ENCODE measurements around the gene CUL1. TPM values are rescaled to one million over a fixed set of nuclear protein-coding genes. Genes with fewer than 3 reads are reported as not detected.

Gene CUL1
- total and polyA plus RNA-seq, 2 experiments from 2014 or later, result 35.6 to 71.3 TPM

DNA sequence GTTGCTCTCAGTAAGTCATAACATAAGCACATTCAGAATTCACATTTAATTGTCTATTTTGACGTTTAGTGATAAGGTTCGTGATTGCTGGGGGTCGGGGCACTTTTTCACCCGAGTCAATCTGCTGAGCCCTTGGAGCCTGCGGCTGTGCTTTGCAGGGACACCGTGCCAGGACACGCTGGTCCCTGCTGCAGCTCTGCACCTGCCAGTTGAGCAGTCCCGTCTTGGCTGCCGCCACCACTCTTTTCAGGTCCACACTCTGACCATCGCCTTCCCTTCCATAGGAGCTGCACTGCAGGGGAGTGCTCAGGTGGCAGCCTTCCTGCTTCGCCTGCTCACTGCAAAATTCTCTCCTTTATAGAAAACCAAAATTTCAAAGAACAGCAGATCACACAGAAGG is 36.4 kb downstream of the CUL1 start (continued):
- TF ChIP-seq, protein P1, sequence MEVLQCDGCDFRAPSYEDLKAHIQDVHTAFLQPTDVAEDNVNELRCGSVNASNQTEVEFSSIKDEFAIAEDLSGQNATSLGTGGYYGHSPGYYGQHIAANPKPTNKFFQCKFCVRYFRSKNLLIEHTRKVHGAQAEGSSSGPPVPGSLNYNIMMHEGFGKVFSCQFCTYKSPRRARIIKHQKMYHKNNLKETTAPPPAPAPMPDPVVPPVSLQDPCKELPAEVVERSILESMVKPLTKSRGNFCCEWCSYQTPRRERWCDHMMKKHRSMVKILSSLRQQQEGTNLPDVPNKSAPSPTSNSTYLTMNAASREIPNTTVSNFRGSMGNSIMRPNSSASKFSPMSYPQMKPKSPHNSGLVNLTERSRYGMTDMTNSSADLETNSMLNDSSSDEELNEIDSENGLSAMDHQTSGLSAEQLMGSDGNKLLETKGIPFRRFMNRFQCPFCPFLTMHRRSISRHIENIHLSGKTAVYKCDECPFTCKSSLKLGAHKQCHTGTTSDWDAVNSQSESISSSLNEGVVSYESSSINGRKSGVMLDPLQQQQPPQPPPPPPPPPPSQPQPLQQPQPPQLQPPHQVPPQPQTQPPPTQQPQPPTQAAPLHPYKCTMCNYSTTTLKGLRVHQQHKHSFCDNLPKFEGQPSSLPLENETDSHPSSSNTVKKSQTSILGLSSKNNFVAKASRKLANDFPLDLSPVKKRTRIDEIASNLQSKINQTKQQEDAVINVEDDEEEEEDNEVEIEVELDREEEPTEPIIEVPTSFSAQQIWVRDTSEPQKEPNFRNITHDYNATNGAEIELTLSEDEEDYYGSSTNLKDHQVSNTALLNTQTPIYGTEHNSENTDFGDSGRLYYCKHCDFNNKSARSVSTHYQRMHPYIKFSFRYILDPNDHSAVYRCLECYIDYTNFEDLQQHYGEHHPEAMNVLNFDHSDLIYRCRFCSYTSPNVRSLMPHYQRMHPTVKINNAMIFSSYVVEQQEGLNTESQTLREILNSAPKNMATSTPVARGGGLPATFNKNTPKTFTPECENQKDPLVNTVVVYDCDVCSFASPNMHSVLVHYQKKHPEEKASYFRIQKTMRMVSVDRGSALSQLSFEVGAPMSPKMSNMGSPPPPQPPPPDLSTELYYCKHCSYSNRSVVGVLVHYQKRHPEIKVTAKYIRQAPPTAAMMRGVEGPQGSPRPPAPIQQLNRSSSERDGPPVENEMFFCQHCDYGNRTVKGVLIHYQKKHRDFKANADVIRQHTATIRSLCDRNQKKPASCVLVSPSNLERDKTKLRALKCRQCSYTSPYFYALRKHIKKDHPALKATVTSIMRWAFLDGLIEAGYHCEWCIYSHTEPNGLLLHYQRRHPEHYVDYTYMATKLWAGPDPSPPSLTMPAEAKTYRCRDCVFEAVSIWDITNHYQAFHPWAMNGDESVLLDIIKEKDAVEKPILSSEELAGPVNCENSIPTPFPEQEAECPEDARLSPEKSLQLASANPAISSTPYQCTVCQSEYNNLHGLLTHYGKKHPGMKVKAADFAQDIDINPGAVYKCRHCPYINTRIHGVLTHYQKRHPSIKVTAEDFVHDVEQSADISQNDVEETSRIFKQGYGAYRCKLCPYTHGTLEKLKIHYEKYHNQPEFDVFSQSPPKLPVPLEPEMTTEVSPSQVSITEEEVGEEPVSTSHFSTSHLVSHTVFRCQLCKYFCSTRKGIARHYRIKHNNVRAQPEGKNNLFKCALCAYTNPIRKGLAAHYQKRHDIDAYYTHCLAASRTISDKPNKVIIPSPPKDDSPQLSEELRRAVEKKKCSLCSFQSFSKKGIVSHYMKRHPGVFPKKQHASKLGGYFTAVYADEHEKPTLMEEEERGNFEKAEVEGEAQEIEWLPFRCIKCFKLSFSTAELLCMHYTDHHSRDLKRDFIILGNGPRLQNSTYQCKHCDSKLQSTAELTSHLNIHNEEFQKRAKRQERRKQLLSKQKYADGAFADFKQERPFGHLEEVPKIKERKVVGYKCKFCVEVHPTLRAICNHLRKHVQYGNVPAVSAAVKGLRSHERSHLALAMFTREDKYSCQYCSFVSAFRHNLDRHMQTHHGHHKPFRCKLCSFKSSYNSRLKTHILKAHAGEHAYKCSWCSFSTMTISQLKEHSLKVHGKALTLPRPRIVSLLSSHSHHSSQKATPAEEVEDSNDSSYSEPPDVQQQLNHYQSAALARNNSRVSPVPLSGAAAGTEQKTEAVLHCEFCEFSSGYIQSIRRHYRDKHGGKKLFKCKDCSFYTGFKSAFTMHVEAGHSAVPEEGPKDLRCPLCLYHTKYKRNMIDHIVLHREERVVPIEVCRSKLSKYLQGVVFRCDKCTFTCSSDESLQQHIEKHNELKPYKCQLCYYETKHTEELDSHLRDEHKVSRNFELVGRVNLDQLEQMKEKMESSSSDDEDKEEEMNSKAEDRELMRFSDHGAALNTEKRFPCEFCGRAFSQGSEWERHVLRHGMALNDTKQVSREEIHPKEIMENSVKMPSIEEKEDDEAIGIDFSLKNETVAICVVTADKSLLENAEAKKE (CRISPR knock-in tag; IDR thresholded peaks at IDR 0.05), result no peak
- TF ChIP-seq NANOG (IDR thresholded peaks at IDR 0.05; ENCODE audit: borderline replicate concordance) (no peak), JUNB (IDR thresholded peaks at IDR 0.05; ENCODE audit: unreplicated experiment) (no peak)
- TF ChIP-seq, protein P2, sequence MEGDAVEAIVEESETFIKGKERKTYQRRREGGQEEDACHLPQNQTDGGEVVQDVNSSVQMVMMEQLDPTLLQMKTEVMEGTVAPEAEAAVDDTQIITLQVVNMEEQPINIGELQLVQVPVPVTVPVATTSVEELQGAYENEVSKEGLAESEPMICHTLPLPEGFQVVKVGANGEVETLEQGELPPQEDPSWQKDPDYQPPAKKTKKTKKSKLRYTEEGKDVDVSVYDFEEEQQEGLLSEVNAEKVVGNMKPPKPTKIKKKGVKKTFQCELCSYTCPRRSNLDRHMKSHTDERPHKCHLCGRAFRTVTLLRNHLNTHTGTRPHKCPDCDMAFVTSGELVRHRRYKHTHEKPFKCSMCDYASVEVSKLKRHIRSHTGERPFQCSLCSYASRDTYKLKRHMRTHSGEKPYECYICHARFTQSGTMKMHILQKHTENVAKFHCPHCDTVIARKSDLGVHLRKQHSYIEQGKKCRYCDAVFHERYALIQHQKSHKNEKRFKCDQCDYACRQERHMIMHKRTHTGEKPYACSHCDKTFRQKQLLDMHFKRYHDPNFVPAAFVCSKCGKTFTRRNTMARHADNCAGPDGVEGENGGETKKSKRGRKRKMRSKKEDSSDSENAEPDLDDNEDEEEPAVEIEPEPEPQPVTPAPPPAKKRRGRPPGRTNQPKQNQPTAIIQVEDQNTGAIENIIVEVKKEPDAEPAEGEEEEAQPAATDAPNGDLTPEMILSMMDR (conservative IDR thresholded peaks at IDR 0.05; ENCODE audit: low read depth in 2 of 2), result no peak

DNA sequence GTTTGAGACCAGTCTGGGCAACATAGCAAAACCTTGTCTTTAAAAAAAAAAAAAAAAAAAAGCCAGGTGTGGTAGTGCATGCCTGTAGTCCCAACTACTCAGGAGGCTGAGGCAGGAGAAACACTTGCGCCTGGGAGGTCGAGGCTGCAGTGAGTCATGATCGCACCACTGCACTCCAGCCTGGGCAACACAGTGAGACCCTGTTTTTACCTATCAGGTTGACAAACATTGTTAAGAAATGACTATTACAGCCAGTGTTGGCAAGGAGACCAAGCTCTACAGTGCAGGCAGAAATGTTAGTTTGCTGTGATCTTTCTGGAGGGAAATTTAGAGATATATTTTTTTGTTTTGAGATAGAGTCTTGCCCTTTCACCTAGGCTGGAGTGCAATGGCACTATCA is 37.3 kb downstream of the CUL1 start:
- Histone ChIP-seq H3K27ac (ENCODE audit: low read depth) (no peak overlapping the region), H4K20me1 (replicated peaks; ENCODE audit: insufficient read depth) (peaks cover 7% of the 10 kb centered on the region), H3K36me3 (ENCODE audit: insufficient read depth) (peaks cover 23% of the 10 kb centered on the region), H3F3A (replicated peaks; ENCODE audit: low read depth) (no peaks in the 10 kb centered on the region), H3K4me2 (no peak overlapping the region), H3K4me3 (no peak overlapping the region), H3K9me2 (ENCODE audit: insufficient read depth) (no peaks in the 10 kb centered on the region), H3K4me1 (ENCODE audit: insufficient read depth) (no peaks in the 10 kb centered on the region; the same call in 1 of the 2 replicates), H3K79me2 (replicated peaks; ENCODE audit: insufficient read depth) (peaks cover 98% of the 10 kb centered on the region), H3K27me3 (ENCODE audit: insufficient read depth) (no peaks in the 10 kb centered on the region), H2AFZ (no peak overlapping the region)
- Mint-ChIP-seq H3K4me3 (no peak overlapping the region), H3K9me3 (no peaks in the 10 kb centered on the region), H3K27me3 (ENCODE audit: insufficient read depth, low read depth, poor library complexity) (peaks cover 2% of the 10 kb centered on the region), H3K27ac (no peak overlapping the region), H3K36me3 (ENCODE audit: low read depth) (peaks cover 78% of the 10 kb centered on the region), H3K4me1 (no peaks in the 10 kb centered on the region)
- DNase-seq (ENCODE audit: low spot score), result no peak
- no peak for ATAC-seq
- TF ChIP-seq ZNF331 (CRISPR knock-in tag; IDR thresholded peaks at IDR 0.05; ENCODE audit: low read depth) (no peak), EZH2 (IDR thresholded peaks at IDR 0.05; ENCODE audit: low read depth, unreplicated experiment) (no peak), NANOG (IDR thresholded peaks at IDR 0.05; ENCODE audit: borderline replicate concordance) (no peak), ZNF114 (CRISPR knock-in tag; IDR thresholded peaks at IDR 0.05) (no peak)
- TF ChIP-seq, protein P1 (CRISPR knock-in tag; IDR thresholded peaks at IDR 0.05), result no peak
